ENCODE data around the gene ZNF365. TPM values are rescaled to one million over a fixed set of nuclear protein-coding genes. Genes with fewer than 3 reads are reported as not detected.

ZNF365 gene
- total and polyA plus RNA-seq, 2 of the 8 experiments (the other 6 are each of a cell fraction or from before 2014, with no cell fraction given): 0.41 to 0.43 TPM

GRCh38 chr10:62354916-62355315 lies 19.3 kb upstream of the ZNF365 start (continued):
- TF ChIP-seq ATF3 (IDR thresholded peaks at IDR 0.05; ENCODE audit: insufficient read depth, low read depth, low read length): no peak

Measured in H1 (cell line).